Heart left ventricle (tissue), 16 donors: ENCODE results near the gene ECD. TPM values are rescaled to one million over a fixed set of nuclear protein-coding genes. Genes with fewer than 3 reads are reported as not detected.

Source experiments
- ATAC-seq, 4 donors: fragments of 200-7000 bp; cut with Tn5 transposase; one replicate each; pipeline ENCODE4 v1.9.1; 2020 to 2022; ENCODE audit warnings: moderate library complexity in 4 of 4, mild to moderate bottlenecking in 3 of 4, moderate number of reproducible peaks in 1 of 4
- DNase-seq, 5 donors: peaks; one replicate each; pipeline ENCODE4 v3.0.0-alpha.2; 2020
- H3K27ac ChIP-seq, 12 donors: fragments of 200-600 bp; sonication (generic) in 4 of 12; one replicate each; pipeline versions ENCODE4 v1.5.0 to v1.8.0; 2016 to 2022; ENCODE audit warnings: mild to moderate bottlenecking in 2 of 12
- H3K27me3 ChIP-seq, 9 donors: fragments of 200-600 bp; sonication (generic) in 2 of 9; one replicate each; pipeline versions ENCODE4 v1.5.1 to v1.8.0; 2016 to 2022; ENCODE audit warnings: mild to moderate bottlenecking in 3 of 9
- H3K36me3 ChIP-seq, 9 donors: fragments of 200-600 bp; sonication (generic) in 2 of 9; one replicate each; pipeline versions ENCODE4 v1.5.0 to v1.8.0; 2018 to 2022; ENCODE audit warnings: mild to moderate bottlenecking in 2 of 9
- H3K4me1 ChIP-seq, 12 donors: fragments of 200-600 bp; sonication (generic) in 4 of 12; one replicate each; pipeline versions ENCODE4 v1.5.0 to v1.8.0; 2016 to 2022; ENCODE audit warnings: mild to moderate bottlenecking in 3 of 12
- H3K4me3 ChIP-seq, 12 donors: fragments of 200-600 bp; sonication (generic) in 4 of 12; one replicate each; pipeline versions ENCODE4 v1.5.0 to v1.8.0; 2017 to 2022; ENCODE audit warnings: mild to moderate bottlenecking in 9 of 12, moderate library complexity in 4 of 12
- H3K9me3 ChIP-seq, 12 donors: fragments of 200-600 bp; sonication (generic) in 4 of 12; one replicate each; pipeline versions ENCODE4 v1.5.0 to v1.8.0; 2016 to 2022; ENCODE audit warnings: mild to moderate bottlenecking in 1 of 12
- POLR2A ChIP-seq, 2 donors: fragments of 450-650 bp; IDR thresholded peaks; one replicate each; pipeline ENCODE4 v1.6.1; 2017; ENCODE audit warnings: antibody characterized with exemption in 2 of 2, mild to moderate bottlenecking in 2 of 2, moderate library complexity in 2 of 2
- WGBS, 4 donors: extraction: QIAGEN DNeasy Blood & Tissue Kit in 2 of 4; methylation state at CpG; one replicate each; pipeline versions ENCODE4 v1.1.5 to v1.1.7; 2013 to 2018; 5-methylcytosine and 5-hydroxymethylcytosine counted together
- intact Hi-C, 10 donors: fragments of 100-400 bp; cut with DNase I; formaldehyde crosslinking; loops; one replicate each; pipeline versions ENCODE4 v1.11.1 to v1.14.2; 2022
- polyA plus RNA-seq, 2 donors: library from polyadenylated mRNA; stranded (reverse); fragments of 200-250 nt; gene quantifications; one replicate each; pipeline ENCODE4 v1.2.3, GENCODE V29; 2013
- total RNA-seq, 9 donors: library from RNA; depleted of rRNA in 2 of 9; stranded (reverse); fragments of >200 nt in 2 of 9; fragmentation: NEBNext Ultra II Directional in 3 of 9; extraction: Animal tissue kit (Norgen Biotek cat#: 25700) in 3 of 9; gene quantifications; one replicate each; pipeline versions ENCODE4 v1.1.0 to v1.2.4, GENCODE V29; 2016 to 2023
- TF ChIP-seq, protein P1 (sequence below), 12 donors: fragments of 200-600 bp; sonication (generic) in 4 of 12; IDR thresholded peaks; one replicate each; pipeline versions ENCODE4 v1.5.0 to v1.8.0; 2018 to 2022; ENCODE audit warnings: antibody characterized with exemption in 12 of 12, mild to moderate bottlenecking in 5 of 12
- donor health status: ischemic (EF 13 %, LVEDD 7.1; RV severe dilation, severe dysfunction).
- donor health status: healthy with polysubstance abuse.
- donor health status: DM: no; HTN: yes; CAD: no.
- donor health status: DM: no; HTN: no; CAD: no.
- donor health status: ischemic (EF 25% LVEDD 6.9; RV normal size, moderate dysfunction).
- donor health status: ischemic (EF 25% LVEDD 5.7; RV mildly dilated, moderate dysfunction).
- donor health status: healthy.
- donor health status: DM: yes; HTN: yes; CAD: no.
- donor health status: ischemic (EF 35%, LVEDD 5.7; RV mildly dilated, moderate dysfunction).
- donor health status: nonischemic (EF 11% LVEDD 7.7; RV severe dilation, severe dysfunction).
- donor health status: DM: yes; HTN: yes; CAD: no.
- donor health status: PGD.
- donor health status: ischemic (EF 29% LVEDD 5.4; RV normal size, mild dysfunction).
- donor health status: nonischemic (EF 23%, LVEDD 6.1; RV moderate dilation, normal function).

ECD gene
- total and polyA plus RNA-seq, 11 donors = 7.5 to 21.9 (median 17.9) TPM

DNA sequence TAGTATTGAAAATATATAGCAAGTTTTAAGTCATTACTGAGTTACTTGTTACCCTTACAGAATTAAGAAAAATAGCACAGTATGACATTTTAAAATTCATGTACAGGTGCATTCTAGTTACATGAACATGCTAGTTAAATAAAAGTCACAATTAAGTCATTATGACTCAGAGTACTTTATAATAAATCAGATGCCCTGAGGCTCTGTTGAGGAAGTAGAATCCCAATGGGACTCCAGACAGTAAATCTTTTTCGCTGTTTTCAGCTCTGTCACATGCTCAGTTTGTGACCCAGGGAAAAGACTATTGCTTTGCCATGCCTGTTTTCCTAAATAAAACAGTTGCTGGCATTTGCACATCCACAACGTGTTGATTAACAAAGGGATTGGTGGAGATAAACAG is 36.5 kb downstream of the ECD start:
- ATAC-seq = no peak
- Histone ChIP-seq H3K9me3 (no peaks in the 10 kb centered on the region), H3K27ac (no peak overlapping the region), H3K27me3 (no peaks in the 10 kb centered on the region), H3K4me3 (no peak overlapping the region), H3K4me1 (no peaks in the 10 kb centered on the region), H3K36me3 (peaks cover 0 to 100% (median 94%) of the 10 kb centered on the region in 9 donors)
- WGBS, 4 donors = 36 to 64% (median 50%) methylated on average over 2 of the region's 2 CpGs
- no peak for TF ChIP-seq POLR2A (IDR thresholded peaks at IDR 0.05)
- TF ChIP-seq, protein P1, sequence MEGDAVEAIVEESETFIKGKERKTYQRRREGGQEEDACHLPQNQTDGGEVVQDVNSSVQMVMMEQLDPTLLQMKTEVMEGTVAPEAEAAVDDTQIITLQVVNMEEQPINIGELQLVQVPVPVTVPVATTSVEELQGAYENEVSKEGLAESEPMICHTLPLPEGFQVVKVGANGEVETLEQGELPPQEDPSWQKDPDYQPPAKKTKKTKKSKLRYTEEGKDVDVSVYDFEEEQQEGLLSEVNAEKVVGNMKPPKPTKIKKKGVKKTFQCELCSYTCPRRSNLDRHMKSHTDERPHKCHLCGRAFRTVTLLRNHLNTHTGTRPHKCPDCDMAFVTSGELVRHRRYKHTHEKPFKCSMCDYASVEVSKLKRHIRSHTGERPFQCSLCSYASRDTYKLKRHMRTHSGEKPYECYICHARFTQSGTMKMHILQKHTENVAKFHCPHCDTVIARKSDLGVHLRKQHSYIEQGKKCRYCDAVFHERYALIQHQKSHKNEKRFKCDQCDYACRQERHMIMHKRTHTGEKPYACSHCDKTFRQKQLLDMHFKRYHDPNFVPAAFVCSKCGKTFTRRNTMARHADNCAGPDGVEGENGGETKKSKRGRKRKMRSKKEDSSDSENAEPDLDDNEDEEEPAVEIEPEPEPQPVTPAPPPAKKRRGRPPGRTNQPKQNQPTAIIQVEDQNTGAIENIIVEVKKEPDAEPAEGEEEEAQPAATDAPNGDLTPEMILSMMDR (IDR thresholded peaks at IDR 0.05) = no peak
- intact Hi-C loops = loop anchor here in 1 of 10 donors (5.0 kb wide), 1 partner anchor 79 kb away; no protein-coding TSS in a partner anchor
- no peak for DNase-seq

DNA sequence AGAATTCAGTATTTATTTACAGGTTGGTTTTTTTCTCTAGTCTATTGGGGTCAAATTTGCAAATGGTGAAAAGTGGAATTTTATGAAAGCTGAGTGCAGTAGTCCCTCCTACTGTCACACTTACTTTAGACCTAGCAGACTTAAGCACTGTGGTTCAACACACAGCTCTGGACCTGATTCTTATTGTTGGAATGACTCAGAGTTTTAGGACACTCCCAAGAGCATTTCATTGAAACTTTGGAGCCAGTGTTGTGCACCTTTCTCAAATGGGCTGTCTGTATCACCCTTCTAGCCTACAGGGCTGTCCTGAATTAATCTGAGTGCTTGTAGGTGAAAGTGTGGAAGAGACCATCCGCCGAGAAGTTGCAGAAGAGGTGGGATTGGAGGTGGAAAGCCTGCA is 41.5 kb downstream of the ECD start:
- Histone ChIP-seq H3K9me3 (no peaks in the 10 kb centered on the region), H3K4me1 (peaks cover 0 to 5% (median 0%) of the 10 kb centered on the region in 12 donors), H3K27ac (no peak overlapping the region), H3K4me3 (no peak overlapping the region), H3K36me3 (peaks cover 0 to 100% (median 78%) of the 10 kb centered on the region in 9 donors), H3K27me3 (no peaks in the 10 kb centered on the region)
- intact Hi-C loops = loop anchor here in 1 of 10 donors (5.0 kb wide), 1 partner anchor 36 kb away; no protein-coding TSS in a partner anchor
- TF ChIP-seq, protein P1 (IDR thresholded peaks at IDR 0.05) = no peak
- no peak for TF ChIP-seq POLR2A (IDR thresholded peaks at IDR 0.05)
- 96 to 100% (median 99%) methylated on average over 2 of the region's 2 CpGs for WGBS, 4 donors
- ATAC-seq (no peak), DNase-seq (no peak)

DNA sequence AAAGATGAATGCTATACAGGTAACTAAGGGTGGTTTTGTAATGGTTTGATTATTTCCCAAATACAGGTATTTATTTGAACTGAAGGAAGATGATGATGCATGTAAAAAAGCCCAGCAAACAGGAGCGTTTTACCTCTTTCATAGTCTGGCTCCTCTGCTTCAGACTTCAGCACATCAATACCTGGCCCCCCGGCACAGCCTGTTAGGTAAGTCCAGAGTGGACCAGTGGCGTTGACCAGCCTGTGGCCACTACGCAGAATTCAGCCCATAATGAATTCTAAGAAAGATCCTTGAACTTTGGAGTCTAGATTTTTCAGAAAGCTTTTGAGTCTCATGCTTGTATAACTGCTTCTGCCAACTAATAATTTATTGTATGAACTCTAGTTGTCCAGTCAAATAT is 47.9 kb downstream of the ECD start:
- WGBS, 4 donors = 92 to 97% (median 96%) methylated on average over 4 of the region's 4 CpGs

DNA sequence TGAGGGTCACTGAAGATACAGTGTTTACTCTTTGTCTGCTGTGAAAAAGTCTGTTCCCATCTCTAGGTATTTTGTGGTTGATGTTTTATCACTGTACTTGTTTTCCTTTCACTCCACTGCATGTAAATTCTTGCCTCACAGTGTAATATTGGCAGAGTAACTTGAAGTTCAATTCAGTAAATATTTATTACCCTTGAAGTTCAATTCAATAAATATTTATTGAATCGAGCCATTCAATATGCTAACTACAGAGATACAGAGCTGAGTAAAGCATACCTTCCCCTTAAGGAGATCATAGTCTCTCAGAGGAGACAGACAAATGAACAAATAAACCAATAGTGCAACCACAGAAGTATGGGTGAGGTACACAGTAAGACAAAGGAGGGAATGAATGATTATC is 48.4 kb downstream of the ECD start:
- no peaks in the 10 kb centered on the region for H3K27me3 ChIP-seq
- 92 to 100% (median 97%) methylated on average over 1 of the region's 1 CpG for WGBS, 4 donors
- H3K4me3 ChIP-seq = no peak overlapping the region
- intact Hi-C loops = loop anchor here in 2 of 10 donors (5.0 to 10.0 kb wide), 2 partner anchors 37 to 45 kb away; partner anchors contain the start of genes ECD (in 1 of the 2) and FAM149B1 (in 1 of the 2)
- H3K9me3 ChIP-seq = no peaks in the 10 kb centered on the region
- H3K36me3 ChIP-seq = peaks cover 0 to 55% (median 27%) of the 10 kb centered on the region in 9 donors
- TF ChIP-seq, protein P1 (IDR thresholded peaks at IDR 0.05) = no peak
- no peak for TF ChIP-seq POLR2A (IDR thresholded peaks at IDR 0.05)
- DNase-seq (no peak), ATAC-seq (no peak)
- H3K4me1 ChIP-seq = peaks cover 0 to 26% (median 7%) of the 10 kb centered on the region in 12 donors
- H3K27ac ChIP-seq = peak overlapping the region in 2 of 12 donors; percentile 80 to 94

More for the DNA sequence above, 47.9 kb downstream of the ECD start:
- peaks cover 0 to 60% (median 32%) of the 10 kb centered on the region in 9 donors for H3K36me3 ChIP-seq
- no peaks in the 10 kb centered on the region for H3K27me3 ChIP-seq
- no peak overlapping the region for H3K4me3 ChIP-seq
- peaks cover 0 to 26% (median 7%) of the 10 kb centered on the region in 12 donors for H3K4me1 ChIP-seq
- H3K9me3 ChIP-seq = no peaks in the 10 kb centered on the region
- DNase-seq = no peak
- peak overlapping the region in 1 of 12 donors; percentile 94 for H3K27ac ChIP-seq
- ATAC-seq = no peak
- TF ChIP-seq POLR2A (IDR thresholded peaks at IDR 0.05) = no peak
- TF ChIP-seq, protein P1 (IDR thresholded peaks at IDR 0.05) = no peak
- intact Hi-C loops = loop anchor here in 2 of 10 donors (5.0 to 10.0 kb wide), 2 partner anchors 38 to 45 kb away; partner anchors contain the start of genes ECD (in 1 of the 2) and FAM149B1 (in 1 of the 2)
